Measurements from ENCODE around the gene REEP3. TPM values are rescaled to one million over a fixed set of nuclear protein-coding genes. Genes with fewer than 3 reads are reported as not detected.
"Not testable (repeated sequence)": the region's sequence is repeated elsewhere in the genome, so short reads cannot be mapped to it uniquely, and the experiment has no call there.

The REEP3 gene
- total RNA-seq, 1 donor from 2014 or later: 34.0 TPM

GRCh38 chr10:63665006-63665580, 143.9 kb downstream of the REEP3 start:
- not testable (repeated sequence) for DNase-seq (ENCODE audit: low read depth in 2 of 2)

- DNase-seq (ENCODE audit: low read depth in 2 of 2): no peak
These were observed 144.5 kb downstream of the REEP3 start for GRCh38 chr10:63665670-63666134.

- peak; percentile 72 to 83 for DNase-seq (ENCODE audit: low read depth in 2 of 2)
These were observed 145.7 kb downstream of the REEP3 start for GRCh38 chr10:63666836-63667383.

- no peak for DNase-seq (ENCODE audit: low read depth in 2 of 2)
These were observed 146.6 kb downstream of the REEP3 start for GRCh38 chr10:63667596-63668480.

- peak; percentile 84 to 90 for DNase-seq (ENCODE audit: low read depth in 2 of 2)
These were observed 149.2 kb downstream of the REEP3 start for GRCh38 chr10:63670291-63670898.

- DNase-seq (ENCODE audit: low read depth in 2 of 2): peak in 1 of 2 donors; percentile 65
These were observed 150.2 kb downstream of the REEP3 start for GRCh38 chr10:63671317-63671937.

GRCh38 chr10:63672491-63672890, 151.3 kb downstream of the REEP3 start:
- peak in 1 of 2 donors; percentile 5 for DNase-seq (ENCODE audit: low read depth in 2 of 2)

- no peak for DNase-seq (ENCODE audit: low read depth in 2 of 2)
These were observed 152.0 kb downstream of the REEP3 start for GRCh38 chr10:63673246-63673645.

- no peak for DNase-seq (ENCODE audit: low read depth in 2 of 2)
These were observed 152.6 kb downstream of the REEP3 start for GRCh38 chr10:63673846-63674245.

Other genes with a start within 250 kb of the REEP3 start
- 103 and 145 TPM in 2 replicates for gene JMJD1C, start 55.4 kb upstream of the REEP3 start, total RNA-seq

All from dermis microvascular lymphatic vessel endothelial cell (primary cell).